OCI-LY7 (cell line): ENCODE measurements around the gene RCOR3.

Experiments
- CTCF ChIP-seq: fragments of 200-600 bp; sonication (generic); conservative IDR thresholded peaks from 2 replicates; pipeline ENCODE4 v1.5.1; 2014; ENCODE audit warnings: mild to moderate bottlenecking, antibody characterized with exemption, low read length, moderate library complexity, mixed read lengths
- EZH2phosphoT487 ChIP-seq: fragments of 200-600 bp; sonication (generic); IDR thresholded peaks from 2 replicates; pipeline ENCODE4 v1.6.1; 2018; ENCODE audit warnings: low read depth, borderline replicate concordance, mild to moderate bottlenecking, mixed run types, antibody characterized with exemption, low read length, moderate library complexity, mixed read lengths

- no peak for TF ChIP-seq CTCF
- TF ChIP-seq EZH2phosphoT487 = no peak
Observed at GRCh38 chr1:211347077-211347844, 88.1 kb downstream of the RCOR3 start.
